CD14-positive monocyte (primary cell): ENCODE results near the gene GATA1. TPM values are rescaled to one million over a fixed set of nuclear protein-coding genes. Genes with fewer than 3 reads are reported as not detected.
A peak's percentile ranks its signal among the peaks of the same experiment; 100 is the strongest.
"Not testable (repeated sequence)": the region's sequence is repeated elsewhere in the genome, so short reads cannot be mapped to it uniquely, and the experiment has no call there.

Source experiments
- DNase-seq, 3 donors: peaks; one replicate each; pipeline ENCODE4 v3.0.0-alpha.2; 2011 to 2022
- H2AFZ ChIP-seq: 2 replicates; pipeline ENCODE4 v1.6.0; 2012; ENCODE audit warnings: mild to moderate bottlenecking, low read depth, low read length, inconsistent platforms; ENCODE audit not compliant: insufficient read depth, poor library complexity, severe bottlenecking
- H3K27ac ChIP-seq, 2 donors: 1 replicate in 1 of 2; 2 replicates in 1 of 2; pipeline ENCODE4 v1.5.1; 2012 to 2013; ENCODE audit warnings: low read length in 2 of 2, control low read depth in 1 of 2, inconsistent platforms in 1 of 2, low read depth in 1 of 2, mild to moderate bottlenecking in 1 of 2
- H3K27me3 ChIP-seq, 2 donors: one replicate each; pipeline versions ENCODE4 v1.6.0 to v1.6.1; 2011 to 2013; ENCODE audit warnings: low read length in 2 of 2; ENCODE audit not compliant: control insufficient read depth in 2 of 2, insufficient read depth in 2 of 2
- H3K36me3 ChIP-seq, 2 donors: replicated peaks in 1 of 2; 1 replicate in 1 of 2; 2 replicates in 1 of 2; pipeline versions ENCODE4 v1.5.1 to v1.6.1; 2012 to 2013; ENCODE audit warnings: low read length in 2 of 2, control low read depth in 1 of 2, inconsistent platforms in 1 of 2, mild to moderate bottlenecking in 1 of 2; ENCODE audit not compliant: insufficient read depth in 2 of 2, control insufficient read depth in 1 of 2
- H3K4me1 ChIP-seq, 2 donors: 1 replicate in 1 of 2; 2 replicates in 1 of 2; pipeline versions ENCODE4 v1.5.1 to v1.6.1; 2012 to 2013; ENCODE audit warnings: low read length in 2 of 2, control low read depth in 1 of 2, inconsistent platforms in 1 of 2, mild to moderate bottlenecking in 1 of 2, moderate library complexity in 1 of 2; ENCODE audit not compliant: insufficient read depth in 2 of 2, control insufficient read depth in 1 of 2
- H3K4me2 ChIP-seq: replicated peaks from 2 replicates; pipeline ENCODE3; 2012; ENCODE audit warnings: low read length, moderate library complexity, mild to moderate bottlenecking; ENCODE audit not compliant: poor library complexity, severe bottlenecking; ENCODE audit errors: extremely low read depth
- H3K4me3 ChIP-seq, 3 experiments: fragments of 200-600 bp in 1 of 3; sonication (generic) in 1 of 3; replicated peaks in 1 of 3; 1 replicate in 2 of 3; 2 replicates in 1 of 3; pipeline ENCODE4 v1.5.1; 2011 to 2013; ENCODE audit warnings: low read length in 3 of 3, mild to moderate bottlenecking in 3 of 3, control low read depth in 2 of 3, low read depth in 2 of 3, inconsistent platforms in 1 of 3, moderate library complexity in 1 of 3
- H3K79me2 ChIP-seq: 2 replicates; pipeline ENCODE4 v1.6.0; 2012; ENCODE audit warnings: mild to moderate bottlenecking, control low read depth, inconsistent platforms, low read length, moderate library complexity; ENCODE audit not compliant: insufficient read depth
- H3K9ac ChIP-seq: 2 replicates; pipeline ENCODE4 v1.6.0; 2017; ENCODE audit warnings: low read length, mild to moderate bottlenecking; ENCODE audit not compliant: insufficient read depth, poor library complexity, severe bottlenecking
- H3K9me3 ChIP-seq, 2 donors: replicated peaks in 1 of 2; 1 replicate in 1 of 2; 2 replicates in 1 of 2; pipeline versions ENCODE4 v1.5.1 to v1.6.1; 2012 to 2013; ENCODE audit warnings: low read length in 2 of 2, control low read depth in 1 of 2; ENCODE audit not compliant: control insufficient read depth in 1 of 2, insufficient read depth in 1 of 2
- H4K20me1 ChIP-seq: 2 replicates; pipeline ENCODE4 v1.6.0; 2012; ENCODE audit warnings: mild to moderate bottlenecking, low read length, control low read depth, moderate library complexity; ENCODE audit not compliant: insufficient read depth
- H3K27ac Mint-ChIP-seq, 7 donors: one replicate each; pipeline ENCODE4 v1.8.0; 2020; ENCODE audit warnings: mild to moderate bottlenecking in 7 of 7, mixed read lengths in 7 of 7, moderate library complexity in 6 of 7, inconsistent platforms in 2 of 7
- H3K27me3 Mint-ChIP-seq, 3 donors: one replicate each; pipeline ENCODE4 v1.8.0; 2021 to 2022; ENCODE audit warnings: low read depth in 3 of 3, mild to moderate bottlenecking in 3 of 3, mixed read lengths in 3 of 3, moderate library complexity in 3 of 3, inconsistent platforms in 1 of 3
- H3K36me3 Mint-ChIP-seq, 2 donors: one replicate each; pipeline ENCODE4 v1.8.0; 2020; ENCODE audit warnings: mixed read lengths in 2 of 2, inconsistent platforms in 1 of 2, mild to moderate bottlenecking in 1 of 2
- H3K4me1 Mint-ChIP-seq: one replicate; pipeline ENCODE4 v1.8.0; 2020; ENCODE audit warnings: mild to moderate bottlenecking, mixed read lengths
- H3K4me3 Mint-ChIP-seq, 2 donors: one replicate each; pipeline ENCODE4 v1.8.0; 2020; ENCODE audit warnings: mild to moderate bottlenecking in 2 of 2, mixed read lengths in 2 of 2, moderate library complexity in 1 of 2
- H3K9me3 Mint-ChIP-seq, 7 donors: one replicate each; pipeline ENCODE4 v1.8.0; 2020 to 2022; ENCODE audit warnings: mixed read lengths in 7 of 7, mild to moderate bottlenecking in 6 of 7, moderate library complexity in 6 of 7, inconsistent platforms in 2 of 7
- CTCF ChIP-seq: fragments of 200-600 bp; IDR thresholded peaks from one replicate; pipeline ENCODE4 v1.8.0; 2022; ENCODE audit warnings: antibody characterized with exemption, mild to moderate bottlenecking
- WGBS: methylation state at CpG from one replicate; pipeline ENCODE4 v1.1.5; 2013; ENCODE audit warnings: missing lambda C conversion rate; ENCODE audit not compliant: insufficient coverage; 5-methylcytosine and 5-hydroxymethylcytosine counted together
- intact Hi-C, 2 donors: fragments of 100-400 bp; cut with micrococcal nuclease; formaldehyde crosslinking; loops; one replicate each; pipeline versions ENCODE4 v1.15.0 to v1.15.1; 2023
- polyA plus RNA-seq, 3 donors: library from polyadenylated mRNA; depleted of rRNA in 1 of 3; unstranded in 2 of 3; stranded (reverse) in 1 of 3; fragments of 300-500 nt in 2 of 3; fragments of >200 nt in 1 of 3; fragmentation: Illumina TruSeq in 2 of 3; gene quantifications; 1 replicate in 2 of 3; 2 replicates in 1 of 3; pipeline ENCODE4 v1.2.3, GENCODE V29; 2012 to 2021

The GATA1 gene
- polyA plus RNA-seq, 3 donors = not detected

GRCh38 chrX:48818098-48818497 is 31.7 kb downstream of the GATA1 start:
- Mint-ChIP-seq H3K9me3 (peaks cover 0 to 3% (median 0%) of the 10 kb centered on the region in 7 donors), H3K36me3 (peaks cover 48 to 63% of the 10 kb centered on the region in 2 donors), H3K27ac (no peak overlapping the region), H3K27me3 (no peaks in the 10 kb centered on the region), H3K4me3 (no peak overlapping the region), H3K4me1 (peaks cover 2% of the 10 kb centered on the region)
- Histone ChIP-seq H3K79me2 (no peaks in the 10 kb centered on the region), H3K9me3 (no peaks in the 10 kb centered on the region), H3K27me3 (no peaks in the 10 kb centered on the region), H3K36me3 (peaks cover 28 to 64% of the 10 kb centered on the region in 2 donors), H2AFZ (no peak overlapping the region), H3K9ac (no peak overlapping the region), H3K27ac (no peak overlapping the region), H3K4me3 (no peak overlapping the region), H4K20me1 (no peaks in the 10 kb centered on the region), H3K4me2 (no peak overlapping the region), H3K4me1 (no peaks in the 10 kb centered on the region)
- TF ChIP-seq CTCF = no peak
- no peak for DNase-seq
- 94% methylated on average over 6 of the region's 16 CpGs for WGBS
- intact Hi-C loops = no loop called here

GRCh38 chrX:48818866-48819265 is 32.5 kb downstream of the GATA1 start:
- no peak overlapping the region for H3K9ac ChIP-seq
- Mint-ChIP-seq H3K27ac (peak overlapping the region in 1 of 7 donors; percentile 26), H3K27me3 (peaks cover 0 to 3% (median 0%) of the 10 kb centered on the region in 3 donors), H3K4me3 (no peak overlapping the region), H3K9me3 (peaks cover 0 to 2% (median 0%) of the 10 kb centered on the region in 7 donors), H3K4me1 (peaks cover under 1% of the 10 kb centered on the region), H3K36me3 (peaks cover 52 to 69% of the 10 kb centered on the region in 2 donors)
- peaks cover 36 to 71% of the 10 kb centered on the region in 2 donors for H3K36me3 ChIP-seq
- WGBS = 100% methylated on average over 1 of the region's 4 CpGs
- H4K20me1 ChIP-seq = no peaks in the 10 kb centered on the region
- intact Hi-C loops = no loop called here
- H3K4me3 ChIP-seq = no peak overlapping the region
- no peak overlapping the region for H3K27ac ChIP-seq
- no peak overlapping the region for H2AFZ ChIP-seq
- no peak for DNase-seq
- no peaks in the 10 kb centered on the region for H3K9me3 ChIP-seq
- no peak for TF ChIP-seq CTCF
- no peak overlapping the region for H3K4me2 ChIP-seq
- no peaks in the 10 kb centered on the region for H3K27me3 ChIP-seq
- no peaks in the 10 kb centered on the region for H3K4me1 ChIP-seq
- H3K79me2 ChIP-seq = no peaks in the 10 kb centered on the region

GRCh38 chrX:48819394-48819793 is 33.0 kb downstream of the GATA1 start:
- not testable (repeated sequence) for H4K20me1 ChIP-seq

More at GRCh38 chrX:48819394-48819793, 33.0 kb downstream of the GATA1 start:
- H3K27me3 ChIP-seq, H3K4me3 Mint-ChIP-seq, H3K79me2 ChIP-seq, H3K4me1 ChIP-seq, H3K9ac ChIP-seq, intact Hi-C loops, H3K4me1 Mint-ChIP-seq, H3K9me3 Mint-ChIP-seq, H3K27ac Mint-ChIP-seq, H3K9me3 ChIP-seq, H3K27ac ChIP-seq, H2AFZ ChIP-seq, H3K4me2 ChIP-seq, H3K27me3 Mint-ChIP-seq, DNase-seq, H3K4me3 ChIP-seq: not testable (repeated sequence)
- peaks cover 50 to 69% of the 10 kb centered on the region in 2 donors for H3K36me3 Mint-ChIP-seq
- WGBS = 100% methylated on average over 2 of the region's 9 CpGs
- H3K36me3 ChIP-seq = peaks cover 39 to 75% of the 10 kb centered on the region in 2 donors
